Measurements from ENCODE around the gene RFFL. TPM values are rescaled to one million over a fixed set of nuclear protein-coding genes. Genes with fewer than 3 reads are reported as not detected.

Gene RFFL
- total RNA-seq, 1 donor from 2014 or later, result 9.5 TPM

DNA sequence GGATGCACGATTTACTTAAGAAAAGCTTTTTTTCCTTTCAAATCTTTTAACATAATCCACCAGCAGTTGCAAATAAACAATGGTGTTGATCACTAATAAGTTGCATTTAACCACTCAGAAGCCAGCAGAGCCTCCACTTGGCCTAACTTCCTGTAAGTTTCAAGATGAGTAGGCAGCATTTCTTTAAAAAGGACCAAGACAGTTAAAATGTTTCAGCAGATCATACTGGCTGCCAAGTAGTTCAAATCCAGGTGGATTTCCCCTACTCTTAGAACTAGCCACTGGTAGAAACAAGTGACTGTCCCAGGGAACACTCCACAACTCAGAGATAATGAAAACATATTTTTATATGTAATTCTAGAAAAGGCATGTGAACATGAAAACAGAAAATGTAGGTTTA lies 17.0 kb upstream of the RFFL start:
- no peak for FAIRE-seq
- Histone ChIP-seq H3K79me2 (ENCODE audit: insufficient read depth, low read length) (peaks cover 74% of the 10 kb centered on the region), H3K27me3 (ENCODE audit: insufficient read depth, low read length) (no peaks in the 10 kb centered on the region)

GRCh38 chr17:35079547-35080423 lies 16.3 kb upstream of the RFFL start:
- H4K20me1 ChIP-seq (ENCODE audit: insufficient read depth, low read length), result peaks cover 26% of the 10 kb centered on the region
- H3K4me3 ChIP-seq (ENCODE audit: insufficient read depth, low read depth, low read length), result no peak overlapping the region
- no peak overlapping the region for H2AFZ ChIP-seq (ENCODE audit: low read depth, low read length)
- H3K36me3 ChIP-seq (ENCODE audit: insufficient read depth, low read length), result no peaks in the 10 kb centered on the region
- FAIRE-seq, result no peak
- H3K27ac Mint-ChIP-seq (ENCODE audit: unreplicated experiment), result no peak overlapping the region
- no peak overlapping the region for H3K27ac ChIP-seq (ENCODE audit: low read depth, low read length)
- H3K9ac ChIP-seq (ENCODE audit: low read length), result no peak overlapping the region
- peaks cover 77% of the 10 kb centered on the region for H3K79me2 ChIP-seq (ENCODE audit: insufficient read depth, low read length)
- no peaks in the 10 kb centered on the region for H3K27me3 ChIP-seq (ENCODE audit: insufficient read depth, low read length)
- no peak overlapping the region for H3K4me3 Mint-ChIP-seq (ENCODE audit: unreplicated experiment)
- H3K4me2 ChIP-seq (ENCODE audit: low read length), result no peak overlapping the region
- H3K4me1 ChIP-seq (ENCODE audit: insufficient read depth, low read length), result peaks cover 18% of the 10 kb centered on the region
- no peak for DNase-seq (ENCODE audit: low read depth)
- no peaks in the 10 kb centered on the region for H3K9me3 ChIP-seq (ENCODE audit: insufficient read depth, low read depth, low read length)
- TF ChIP-seq CTCF (IDR thresholded peaks at IDR 0.05; ENCODE audit: insufficient read depth, low read depth, low read length) (no peak), EZH2 (IDR thresholded peaks at IDR 0.05; ENCODE audit: insufficient read depth, low read length) (no peak)
- H3K36me3 Mint-ChIP-seq (ENCODE audit: low read depth, unreplicated experiment), result no peaks in the 10 kb centered on the region
- no peaks in the 10 kb centered on the region for H3K27me3 Mint-ChIP-seq (ENCODE audit: low read depth, unreplicated experiment)
- no peaks in the 10 kb centered on the region for H3K9me3 Mint-ChIP-seq (ENCODE audit: unreplicated experiment)
- H3K4me1 Mint-ChIP-seq (ENCODE audit: low read depth, unreplicated experiment), result peaks cover 23% of the 10 kb centered on the region

More for the DNA sequence above, 17.0 kb upstream of the RFFL start:
- Histone ChIP-seq H4K20me1 (ENCODE audit: insufficient read depth, low read length) (peaks cover 19% of the 10 kb centered on the region), H3K4me2 (ENCODE audit: low read length) (no peak overlapping the region), H3K4me1 (ENCODE audit: insufficient read depth, low read length) (peaks cover 22% of the 10 kb centered on the region), H3K27ac (ENCODE audit: low read depth, low read length) (no peak overlapping the region), H3K9me3 (ENCODE audit: insufficient read depth, low read depth, low read length) (no peaks in the 10 kb centered on the region), H2AFZ (ENCODE audit: low read depth, low read length) (no peak overlapping the region), H3K9ac (ENCODE audit: low read length) (no peak overlapping the region), H3K4me3 (ENCODE audit: insufficient read depth, low read depth, low read length) (no peak overlapping the region), H3K36me3 (ENCODE audit: insufficient read depth, low read length) (no peaks in the 10 kb centered on the region)
- Mint-ChIP-seq H3K27me3 (ENCODE audit: low read depth, unreplicated experiment) (no peaks in the 10 kb centered on the region), H3K36me3 (ENCODE audit: low read depth, unreplicated experiment) (no peaks in the 10 kb centered on the region), H3K9me3 (ENCODE audit: unreplicated experiment) (no peaks in the 10 kb centered on the region), H3K4me1 (ENCODE audit: low read depth, unreplicated experiment) (peaks cover 23% of the 10 kb centered on the region), H3K4me3 (ENCODE audit: unreplicated experiment) (no peak overlapping the region), H3K27ac (ENCODE audit: unreplicated experiment) (no peak overlapping the region)
- TF ChIP-seq EZH2 (IDR thresholded peaks at IDR 0.05; ENCODE audit: insufficient read depth, low read length), result no peak
- no peak for TF ChIP-seq CTCF (IDR thresholded peaks at IDR 0.05; ENCODE audit: insufficient read depth, low read depth, low read length)
- DNase-seq (ENCODE audit: low read depth), result no peak

DNA sequence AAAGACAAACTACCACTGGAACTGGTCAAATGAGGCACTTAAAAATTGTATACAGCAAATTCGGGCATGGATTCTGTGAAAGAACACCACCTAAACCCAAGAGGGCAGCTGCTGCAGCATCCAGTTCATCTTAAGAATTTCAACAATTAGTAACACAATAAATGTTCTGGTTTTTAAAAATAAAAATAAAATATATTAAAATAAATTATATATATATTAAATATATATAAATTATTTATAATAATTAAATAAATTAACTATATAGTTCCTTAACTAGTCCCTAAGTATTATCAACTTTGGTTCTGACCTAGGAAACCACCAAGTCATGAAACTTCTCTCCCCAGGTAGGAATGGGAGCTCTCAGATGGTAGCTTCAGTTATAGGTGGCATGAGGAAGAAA lies 13.4 kb upstream of the RFFL start:
- Mint-ChIP-seq H3K4me1 (ENCODE audit: low read depth, unreplicated experiment) (peaks cover 24% of the 10 kb centered on the region), H3K9me3 (ENCODE audit: unreplicated experiment) (no peaks in the 10 kb centered on the region), H3K27ac (ENCODE audit: unreplicated experiment) (no peak overlapping the region), H3K4me3 (ENCODE audit: unreplicated experiment) (no peak overlapping the region), H3K36me3 (ENCODE audit: low read depth, unreplicated experiment) (no peaks in the 10 kb centered on the region), H3K27me3 (ENCODE audit: low read depth, unreplicated experiment) (no peaks in the 10 kb centered on the region)
- H3K9me3 ChIP-seq (ENCODE audit: insufficient read depth, low read depth, low read length), result no peaks in the 10 kb centered on the region
- H3K4me1 ChIP-seq (ENCODE audit: insufficient read depth, low read length), result peaks cover 12% of the 10 kb centered on the region
- FAIRE-seq (no peak), DNase-seq (ENCODE audit: low read depth) (no peak)
- H3K4me3 ChIP-seq (ENCODE audit: insufficient read depth, low read depth, low read length), result no peak overlapping the region
- peaks cover 46% of the 10 kb centered on the region for H4K20me1 ChIP-seq (ENCODE audit: insufficient read depth, low read length)
- H3K9ac ChIP-seq (ENCODE audit: low read length), result no peak overlapping the region
- H3K27me3 ChIP-seq (ENCODE audit: insufficient read depth, low read length), result no peaks in the 10 kb centered on the region
- peaks cover 90% of the 10 kb centered on the region for H3K79me2 ChIP-seq (ENCODE audit: insufficient read depth, low read length)
- H2AFZ ChIP-seq (ENCODE audit: low read depth, low read length), result no peak overlapping the region
- H3K36me3 ChIP-seq (ENCODE audit: insufficient read depth, low read length), result no peaks in the 10 kb centered on the region
- no peak overlapping the region for H3K27ac ChIP-seq (ENCODE audit: low read depth, low read length)
- no peak for TF ChIP-seq EZH2 (IDR thresholded peaks at IDR 0.05; ENCODE audit: insufficient read depth, low read length)
- TF ChIP-seq CTCF (IDR thresholded peaks at IDR 0.05; ENCODE audit: insufficient read depth, low read depth, low read length), result no peak
- no peak overlapping the region for H3K4me2 ChIP-seq (ENCODE audit: low read length)

All from astrocyte (in vitro differentiated cells and primary cell).